Astrocyte of the spinal cord (primary cell): Measurements from ENCODE around the gene GASK1B.

Experiments used
- DNase-seq: peaks from one replicate; pipeline ENCODE4 v3.0.0; 2011; ENCODE audit warnings: low read depth, low spot score
- H3K4me3 ChIP-seq: 2 replicates; pipeline ENCODE4 v1.5.1; 2011; ENCODE audit warnings: low read depth, mild to moderate bottlenecking, low read length, moderate library complexity
- CTCF ChIP-seq: IDR thresholded peaks from 2 replicates; pipeline ENCODE4 v1.5.1; 2012; ENCODE audit warnings: low read depth, mild to moderate bottlenecking, low read length, inconsistent platforms
- in situ Hi-C: cut with HindIII; loops from 2 replicates; pipeline ENCODE4 v1.10.0; 2017; ENCODE audit warnings: low sequenced_read_pairs

GASK1B gene

GRCh38 chr4:158172261-158173258 lies at the start of gene GASK1B:
Gene GASK1B (minus strand): TSS chr4:158173025. CDS start chr4:158171375, 1,650 bp downstream.
- peak; percentile 83 for DNase-seq
- peak within 1 kb of the TSS; percentile 42 for H3K4me3 ChIP-seq
- TF ChIP-seq CTCF, result peak; percentile 73
- in situ Hi-C loops, result no loop called here

- TF ChIP-seq CTCF, result no peak
- in situ Hi-C loops, result no loop called here
- DNase-seq, result no peak
- no peak overlapping the region for H3K4me3 ChIP-seq
Observed at GRCh38 chr4:158219623-158220022, 46.8 kb upstream of the GASK1B start.

GRCh38 chr4:158217763-158218162 lies 44.9 kb upstream of the GASK1B start:
- in situ Hi-C loops, result no loop called here
- no peak for DNase-seq
- TF ChIP-seq CTCF, result no peak
- H3K4me3 ChIP-seq, result no peak overlapping the region

- no peak for TF ChIP-seq CTCF
- no peak overlapping the region for H3K4me3 ChIP-seq
- in situ Hi-C loops, result no loop called here
- DNase-seq, result no peak
Observed at GRCh38 chr4:158214856-158215255, 42.0 kb upstream of the GASK1B start.

- in situ Hi-C loops, result no loop called here
- no peak for DNase-seq
- H3K4me3 ChIP-seq, result no peak overlapping the region
- no peak for TF ChIP-seq CTCF
Observed at GRCh38 chr4:158213466-158213865, 40.6 kb upstream of the GASK1B start.

GRCh38 chr4:158211222-158211621 lies 38.4 kb upstream of the GASK1B start:
- no peak for DNase-seq
- TF ChIP-seq CTCF, result no peak
- peak overlapping the region; percentile 51 for H3K4me3 ChIP-seq
- in situ Hi-C loops, result no loop called here
